HepG2 (cell line): ENCODE data around the gene CIAO2A. TPM values are rescaled to one million over a fixed set of nuclear protein-coding genes. Genes with fewer than 3 reads are reported as not detected.

Source experiments
- ATAC-seq: fragments of 200-7000 bp; cut with Tn5 transposase; 3 replicates; pipeline ENCODE4 v1.9.1; 2020; ENCODE audit warnings: mild to moderate bottlenecking, moderate library complexity
- BruUV-seq: library from RNA; stranded (reverse); fragments of 400-500 nt; replicated peaks from 2 replicates; lab custom pipeline; 2021; lab: Mats Ljungman, UMichigan
- CTCF ChIA-PET: fragments of 300-600 bp; formaldehyde crosslinking; extraction: SDS; loops from one replicate; lab custom pipeline; 2021; ENCODE audit warnings: low total read pairs, inconsistent platforms, low intra/inter-chr PET ratio; lab: Yijun Ruan, JAX
- POLR2A ChIA-PET: fragments of 350-600 bp; sonication (Branson Sonifier 250); formaldehyde crosslinking; loops from one replicate; lab custom pipeline; 2020; ENCODE audit warnings: antibody characterized with exemption, inconsistent platforms; lab: Yijun Ruan, JAX
- DNase-seq: peaks from one replicate; pipeline ENCODE4 v3.0.0-alpha.2; 2015; ENCODE audit warnings: low spot score
- FAIRE-seq: peaks from 3 replicates; lab custom pipeline; 2011; peaks lifted over from hg19 to GRCh38; lab: Jason Lieb, UNC
- H2AFZ ChIP-seq: one replicate; pipeline ENCODE4 v1.6.1; 2011; ENCODE audit warnings: low read length, inconsistent platforms
- H3K27ac ChIP-seq: fragments of 300-600 bp; 3 replicates; pipeline ENCODE4 v1.8.0; 2011; ENCODE audit warnings: mixed run types, mild to moderate bottlenecking, mixed read lengths, low read length, inconsistent platforms; ENCODE audit not compliant: insufficient read depth; ENCODE audit errors: extremely low read length
- H3K27me3 ChIP-seq, 2 experiments: fragments of 200-600 bp in 1 of 2; 2 replicates in 1 of 2; 3 replicates in 1 of 2; pipeline versions ENCODE4 v1.6.0 to v1.8.0; 2011; ENCODE audit warnings: low read length in 2 of 2, mild to moderate bottlenecking in 2 of 2, moderate library complexity in 2 of 2, inconsistent platforms in 1 of 2; ENCODE audit not compliant: insufficient read depth in 2 of 2, control insufficient read depth in 1 of 2
- H3K36me3 ChIP-seq, 2 experiments: fragments of 200-600 bp in 1 of 2; replicated peaks in 1 of 2; 2 replicates in 1 of 2; 3 replicates in 1 of 2; pipeline versions ENCODE4 v1.5.1 to v1.8.0; 2011; ENCODE audit warnings: low read length in 2 of 2, inconsistent platforms in 1 of 2; ENCODE audit not compliant: insufficient read depth in 2 of 2, control insufficient read depth in 1 of 2
- H3K4me1 ChIP-seq: 2 replicates; pipeline ENCODE4 v1.5.1; 2012; ENCODE audit warnings: low read length, inconsistent platforms; ENCODE audit not compliant: insufficient read depth
- H3K4me2 ChIP-seq: 2 replicates; pipeline ENCODE4 v1.6.0; 2011; ENCODE audit warnings: low read depth, low read length, inconsistent platforms
- H3K4me3 ChIP-seq, 3 experiments: fragments of 200-600 bp in 1 of 3; sonication (generic), shearing (Covaris generic) in 1 of 3; replicated peaks in 1 of 3; 2 replicates each; pipeline ENCODE4 v1.5.1; 2011 to 2016; ENCODE audit warnings: low read length in 3 of 3, inconsistent platforms in 2 of 3, low read depth in 2 of 3, mild to moderate bottlenecking in 2 of 3, control low read depth in 1 of 3, mixed read lengths in 1 of 3; ENCODE audit not compliant: insufficient read depth in 1 of 3
- H3K79me2 ChIP-seq: one replicate; pipeline ENCODE4 v1.6.1; 2011; ENCODE audit warnings: low read length, inconsistent platforms; ENCODE audit not compliant: insufficient read depth
- H3K9ac ChIP-seq: 2 replicates; pipeline ENCODE4 v1.6.0; 2011; ENCODE audit warnings: mild to moderate bottlenecking, low read depth, low read length, inconsistent platforms; ENCODE audit not compliant: insufficient read depth
- H3K9me3 ChIP-seq: 2 replicates; pipeline ENCODE4 v1.5.1; 2012; ENCODE audit warnings: mild to moderate bottlenecking, low read length
- H4K20me1 ChIP-seq: 2 replicates; pipeline ENCODE4 v1.6.0; 2011; ENCODE audit warnings: inconsistent platforms, mild to moderate bottlenecking, low read length, moderate library complexity; ENCODE audit not compliant: insufficient read depth
- CHD2 ChIP-seq: IDR thresholded peaks from 2 replicates; pipeline ENCODE4 v1.6.1; 2011; ENCODE audit warnings: low read depth, low read length, improper control_type of control experiment
- HNF4A ChIP-seq: sonication (generic); formaldehyde crosslinking; IDR thresholded peaks from 2 replicates; pipeline ENCODE4 v1.4.0; 2020; ENCODE audit warnings: missing genetic modification reagents
- KAT8 ChIP-seq: IDR thresholded peaks from 2 replicates; pipeline ENCODE4 v1.6.1; 2016; ENCODE audit warnings: missing genetic modification reagents, missing compliant biosample characterization
- KDM3A ChIP-seq: IDR thresholded peaks from 2 replicates; pipeline ENCODE4 v1.6.1; 2018; ENCODE audit warnings: low read depth, missing compliant biosample characterization
- NFIB ChIP-seq: sonication (generic); formaldehyde crosslinking; IDR thresholded peaks from 2 replicates; pipeline ENCODE4 v1.9.0; 2021; ENCODE audit warnings: missing genetic modification reagents, mild to moderate bottlenecking, borderline replicate concordance
- NR2F2 ChIP-seq: IDR thresholded peaks from 2 replicates; pipeline ENCODE4 v1.6.1; 2012; ENCODE audit warnings: low read depth, inconsistent platforms, borderline replicate concordance
- PHB2 ChIP-seq: fragments of 450-650 bp; IDR thresholded peaks from 2 replicates; pipeline ENCODE4 v1.6.1; 2018; ENCODE audit not compliant: partially characterized antibody
- PPARG ChIP-seq: conservative IDR thresholded peaks from 2 replicates; pipeline ENCODE4 v1.6.1; 2016; ENCODE audit warnings: missing biosample characterization, missing genetic modification reagents
- REL ChIP-seq: sonication (generic); formaldehyde crosslinking; conservative IDR thresholded peaks from 2 replicates; pipeline ENCODE4 v1.8.0; 2022; ENCODE audit warnings: mild to moderate bottlenecking, missing genetic modification reagents, moderate library complexity
- STAG1 ChIP-seq: sonication (generic); formaldehyde crosslinking; IDR thresholded peaks from 2 replicates; pipeline ENCODE4 v1.4.0; 2020; ENCODE audit warnings: missing genetic modification reagents
- TRIM24 ChIP-seq: sonication (generic); formaldehyde crosslinking; IDR thresholded peaks from 2 replicates; pipeline ENCODE4 v1.8.0; 2022; ENCODE audit warnings: mild to moderate bottlenecking, missing genetic modification reagents
- ZBTB25 ChIP-seq: IDR thresholded peaks from 2 replicates; pipeline ENCODE4 v1.6.1; 2018; ENCODE audit warnings: missing genetic modification reagents
- ZFP1 ChIP-seq: IDR thresholded peaks from 2 replicates; pipeline ENCODE4 v1.6.1; 2016
- ZNF143 ChIP-seq: sonication (generic); formaldehyde crosslinking; IDR thresholded peaks from 2 replicates; pipeline ENCODE4 v1.4.0; 2020; ENCODE audit warnings: missing genetic modification reagents
- ZNF276 ChIP-seq: sonication (generic); formaldehyde crosslinking; IDR thresholded peaks from 2 replicates; pipeline ENCODE4 v1.4.0; 2020; ENCODE audit warnings: mild to moderate bottlenecking, low read depth, missing genetic modification reagents
- ZNF329 ChIP-seq: sonication (generic); formaldehyde crosslinking; IDR thresholded peaks from 2 replicates; pipeline ENCODE4 v1.9.0; 2021; ENCODE audit warnings: low read depth, mild to moderate bottlenecking, missing genetic modification reagents
- ZNF549 ChIP-seq: sonication (generic); formaldehyde crosslinking; IDR thresholded peaks from 2 replicates; pipeline ENCODE4 v1.5.0; 2020; ENCODE audit warnings: missing genetic modification reagents
- ZNF607 ChIP-seq: sonication (generic); formaldehyde crosslinking; IDR thresholded peaks from 2 replicates; pipeline ENCODE4 v1.5.1; 2020; ENCODE audit warnings: missing genetic modification reagents, mild to moderate bottlenecking, borderline replicate concordance
- WGBS: methylation state at CpG from one replicate; pipeline ENCODE4 v1.1.6; 2017; ENCODE audit warnings: low lambda C conversion rate; 5-methylcytosine and 5-hydroxymethylcytosine counted together
- in situ Hi-C: cut with HindIII; loops from 2 replicates; pipeline ENCODE4 v1.10.0; 2017; ENCODE audit warnings: low pct_unique_long_range_greater_than_20kb; ENCODE audit not compliant: extremely low pct_ligation_motif_present
- intact Hi-C: fragments of 100-400 bp; cut with micrococcal nuclease; formaldehyde crosslinking; loops from one replicate; pipeline ENCODE4 v1.10.0; 2022; ENCODE audit not compliant: unreplicated experiment
- polyA plus RNA-seq, 8 experiments: library from polyadenylated mRNA; depleted of rRNA in 3 of 8; stranded (reverse) in 7 of 8; unstranded in 1 of 8; fragments of >200 nt; fragmentation: Illumina TruSeq in 4 of 8; extraction: Trizol in 4 of 8; gene quantifications; 2 replicates each; pipeline versions ENCODE4 v1.2.1 to v1.2.3, GENCODE V29; 2011 to 2016; ENCODE audit warnings: low read depth in 4 of 8, missing spikeins in 1 of 8, mixed read lengths in 1 of 8; ENCODE audit not compliant: insufficient read depth in 1 of 8
- total RNA-seq, 5 experiments: library from RNA; depleted of rRNA; stranded (reverse); fragments of >200 nt; fragmentation: Illumina TruSeq; extraction: Trizol; gene quantifications; 2 replicates each; pipeline ENCODE4 v1.2.3, GENCODE V29; 2016; ENCODE audit warnings: low read depth in 1 of 5

Gene CIAO2A
- total and polyA plus RNA-seq, 2 of the 13 experiments (the other 11 are each of a cell fraction or from before 2014, with no cell fraction given): 83.0 to 100 TPM

- no peak for FAIRE-seq
- Histone ChIP-seq H3K9me3 (no peaks in the 10 kb centered on the region), H3K36me3 (no peaks in the 10 kb centered on the region), H3K27me3 (no peaks in the 10 kb centered on the region), H3K4me1 (no peaks in the 10 kb centered on the region), H4K20me1 (no peaks in the 10 kb centered on the region), H3K27ac (no peak overlapping the region), H3K79me2 (no peaks in the 10 kb centered on the region), H3K9ac (no peak overlapping the region), H3K4me2 (no peak overlapping the region), H3K4me3 (no peak overlapping the region), H2AFZ (no peak overlapping the region)
- in situ Hi-C loops: no loop called here
- no TSS peak for BruUV-seq
- TF ChIP-seq TRIM24 (no peak), ZNF607 (CRISPR knock-in tag) (no peak), KAT8 (CRISPR knock-in tag) (no peak), CHD2 (no peak), KDM3A (CRISPR knock-in tag) (no peak), PHB2 (no peak), ZNF276 (CRISPR knock-in tag) (no peak), ZFP1 (CRISPR knock-in tag) (no peak), NFIB (CRISPR knock-in tag) (no peak), PPARG (CRISPR knock-in tag) (no peak), ZNF329 (no peak), ZBTB25 (CRISPR knock-in tag) (no peak), REL (no peak), ZNF143 (CRISPR knock-in tag) (no peak), NR2F2 (no peak), STAG1 (no peak), ZNF549 (CRISPR knock-in tag) (no peak), HNF4A (CRISPR knock-in tag) (no peak)
- ChIA-PET CTCF (no interaction called here), POLR2A (no interaction called here)
- ATAC-seq: no peak
- intact Hi-C loops: no loop called here
- no peak for DNase-seq
- WGBS: 44% methylated on average over 5 of the region's 5 CpGs
These were observed 61.3 kb downstream of the CIAO2A start for GRCh38 chr15:64032329-64032728.
